ENCODE results near the gene ZBTB44.
"Not testable (repeated sequence)": the region's sequence is repeated elsewhere in the genome, so short reads cannot be mapped to it uniquely, and the experiment has no call there.

The ZBTB44 gene

DNA sequence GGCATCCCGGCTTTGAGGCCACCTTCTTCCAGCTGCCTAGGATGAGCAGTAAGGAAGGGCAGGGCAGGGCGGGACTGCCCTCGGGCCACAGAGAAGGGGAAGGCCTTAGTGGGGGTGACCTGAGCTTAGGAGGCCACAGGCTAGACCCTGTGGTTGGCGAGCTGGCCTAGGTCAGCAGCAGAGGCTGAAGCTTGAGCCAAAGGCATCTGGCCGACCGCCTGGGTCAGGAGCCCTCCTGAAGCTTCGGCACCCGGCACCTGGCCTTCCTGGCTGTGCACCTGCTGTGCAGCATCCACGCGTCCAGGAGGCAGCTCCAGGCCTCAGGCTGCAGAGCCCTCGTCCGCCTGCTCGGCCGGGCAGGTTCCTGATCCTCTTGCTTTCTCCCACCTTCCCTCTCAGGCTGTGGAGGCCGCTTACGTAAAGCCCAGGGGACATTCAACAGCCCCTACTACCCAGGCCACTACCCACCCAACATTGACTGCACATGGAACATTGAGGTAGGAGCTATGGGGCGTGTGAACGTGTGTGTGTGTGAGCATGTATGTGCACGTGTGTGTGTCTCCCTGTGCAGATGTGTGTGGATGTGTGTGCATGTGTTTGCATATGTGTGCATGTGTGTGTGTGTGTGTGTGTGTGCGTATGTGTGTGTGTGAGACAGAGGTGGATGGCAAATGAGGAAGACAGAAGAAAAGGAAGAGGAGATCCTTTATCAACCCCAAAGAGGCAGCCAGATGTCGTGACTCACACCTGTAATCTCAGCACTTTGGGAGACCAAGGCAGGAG, 120.3 kb downstream of the ZBTB44 start:
- DNase-seq: no peak

DNA sequence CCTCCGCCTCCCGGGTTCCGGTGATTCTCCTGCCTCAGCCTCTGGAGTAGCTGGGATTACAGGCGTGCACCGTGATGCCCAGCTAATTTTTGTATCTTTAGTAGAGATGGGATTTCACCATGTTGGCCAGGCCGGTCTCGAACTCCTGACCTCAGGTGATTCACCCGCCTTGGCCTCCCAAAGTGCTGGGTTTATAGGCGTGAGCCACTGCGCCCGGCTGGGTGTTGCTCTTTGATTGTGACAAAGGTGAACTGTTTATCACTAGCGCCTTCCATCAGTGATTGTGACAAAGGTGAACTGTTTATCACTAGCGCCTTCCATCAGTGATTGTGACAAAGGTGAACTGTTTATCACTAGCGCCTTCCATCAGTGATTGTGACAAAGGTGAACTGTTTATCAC, 121.2 kb downstream of the ZBTB44 start:
- DNase-seq: not testable (repeated sequence)

GRCh38 chr11:130192845-130193267, 121.9 kb downstream of the ZBTB44 start:
- DNase-seq: no peak

GRCh38 chr11:130191896-130192295, 122.8 kb downstream of the ZBTB44 start:
- DNase-seq: no peak

GRCh38 chr11:130190371-130190881, 124.3 kb downstream of the ZBTB44 start:
- DNase-seq: no peak

- no peak for DNase-seq
Observed at GRCh38 chr11:130189492-130190210, 125.1 kb downstream of the ZBTB44 start.

DNA sequence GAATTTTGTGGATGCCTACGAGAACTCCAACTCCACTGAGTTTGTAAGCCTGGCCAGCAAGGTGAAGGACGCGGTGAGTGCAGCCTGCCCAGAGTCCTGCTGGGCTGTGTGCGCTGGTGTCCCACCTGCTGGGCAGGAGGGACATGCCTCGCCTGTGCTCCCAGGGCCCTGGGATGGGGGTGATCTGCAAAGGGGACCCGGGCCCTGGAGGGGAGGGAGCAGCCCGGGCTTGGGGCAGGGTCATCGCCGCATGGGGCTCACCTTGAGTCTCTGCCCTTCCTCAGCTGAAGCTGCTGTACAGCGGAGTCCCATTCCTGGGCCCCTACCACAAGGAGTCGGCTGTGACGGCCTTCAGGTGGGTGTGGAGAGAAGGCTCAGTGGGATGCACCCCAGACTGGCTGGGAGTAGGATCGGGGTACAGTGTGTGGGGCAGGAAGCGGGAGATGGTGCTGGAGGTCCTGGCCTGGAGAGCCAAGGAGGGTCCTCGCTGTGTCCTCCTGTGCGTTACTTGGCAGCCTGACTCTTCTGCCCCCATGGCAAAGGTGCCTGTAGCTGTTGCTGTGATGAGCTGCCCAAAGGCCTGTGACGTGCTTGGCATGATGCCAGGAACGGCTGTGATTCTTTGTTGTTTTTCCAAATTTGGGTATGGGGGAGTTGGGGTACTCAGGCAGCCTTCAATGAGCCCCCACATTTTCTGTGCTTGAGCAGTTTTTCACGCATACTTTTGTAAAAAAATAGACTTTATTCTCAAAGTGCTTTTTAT, 126.0 kb downstream of the ZBTB44 start:
- DNase-seq: no peak

DNA sequence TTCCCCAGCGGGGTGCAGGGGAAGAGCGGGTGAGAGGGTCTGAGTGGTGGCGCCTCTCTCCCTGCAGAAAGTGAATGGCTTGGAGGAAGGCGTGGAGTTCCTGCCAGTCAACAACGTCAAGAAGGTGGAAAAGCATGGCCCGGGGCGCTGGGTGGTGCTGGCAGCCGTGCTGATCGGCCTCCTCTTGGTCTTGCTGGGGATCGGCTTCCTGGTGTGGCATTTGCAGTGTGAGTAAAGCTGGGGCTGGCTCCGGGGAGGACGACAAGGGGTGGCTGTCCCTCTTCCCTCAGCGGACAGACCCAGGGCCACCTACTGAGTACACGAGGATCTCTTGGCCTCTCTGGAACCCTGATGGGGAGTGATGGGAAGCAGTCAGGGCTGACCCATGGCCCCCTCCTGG, 126.7 kb downstream of the ZBTB44 start:
- no peak for DNase-seq

DNA sequence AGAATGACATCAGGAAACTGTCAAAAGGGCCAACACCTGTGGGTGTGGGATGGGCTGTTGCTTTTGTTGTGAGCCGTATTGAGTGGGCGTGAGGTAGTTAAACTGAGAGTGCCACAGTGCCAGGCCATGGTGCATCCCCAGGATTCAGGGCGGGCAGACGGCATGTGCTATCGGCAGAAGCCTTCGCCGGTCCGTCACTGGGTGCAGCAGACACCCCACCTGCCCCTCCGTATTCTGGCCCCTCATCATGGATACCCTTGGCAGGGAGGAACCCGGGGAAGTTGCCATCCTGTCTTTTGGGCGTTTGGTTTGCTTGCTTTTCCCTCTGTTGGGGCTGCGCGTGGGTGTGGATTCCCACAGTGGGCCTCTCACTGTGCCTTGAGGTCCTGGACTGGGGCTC, 127.6 kb downstream of the ZBTB44 start:
- no peak for DNase-seq

DNA sequence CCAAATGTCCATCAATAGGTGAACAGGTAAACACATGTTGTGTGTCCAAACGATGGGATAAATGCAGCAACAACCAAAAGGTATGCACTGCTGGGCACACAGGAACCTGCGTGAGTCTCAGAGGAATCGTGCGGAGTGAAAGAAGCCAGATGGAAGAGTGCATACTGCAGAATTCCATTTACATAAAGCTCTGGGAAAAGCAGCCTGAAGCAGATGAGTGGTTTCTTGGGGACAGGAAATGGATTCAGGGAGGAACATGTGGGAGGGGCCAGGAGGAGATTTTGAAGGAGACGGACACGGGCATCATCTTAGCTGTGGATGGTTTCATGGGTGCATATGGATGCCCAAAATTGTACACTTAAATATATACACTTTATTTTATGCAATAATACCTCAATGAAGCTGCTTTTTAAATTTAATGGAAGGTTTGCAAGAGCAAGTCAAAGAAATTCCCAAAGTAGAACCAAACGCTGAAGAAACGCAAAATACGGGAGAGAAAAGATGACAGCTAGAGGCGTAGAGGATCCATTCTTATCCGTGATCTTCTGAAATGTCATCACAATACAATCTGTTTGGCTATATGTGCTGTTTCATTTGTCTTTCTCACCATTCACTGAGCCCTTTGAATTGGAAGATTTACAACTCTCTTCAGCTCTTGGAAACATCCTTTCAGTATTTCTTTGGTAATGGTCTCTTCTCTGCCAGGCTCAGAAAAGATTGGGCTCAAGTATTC, 130.7 kb downstream of the ZBTB44 start:
- DNase-seq: no peak

DNA sequence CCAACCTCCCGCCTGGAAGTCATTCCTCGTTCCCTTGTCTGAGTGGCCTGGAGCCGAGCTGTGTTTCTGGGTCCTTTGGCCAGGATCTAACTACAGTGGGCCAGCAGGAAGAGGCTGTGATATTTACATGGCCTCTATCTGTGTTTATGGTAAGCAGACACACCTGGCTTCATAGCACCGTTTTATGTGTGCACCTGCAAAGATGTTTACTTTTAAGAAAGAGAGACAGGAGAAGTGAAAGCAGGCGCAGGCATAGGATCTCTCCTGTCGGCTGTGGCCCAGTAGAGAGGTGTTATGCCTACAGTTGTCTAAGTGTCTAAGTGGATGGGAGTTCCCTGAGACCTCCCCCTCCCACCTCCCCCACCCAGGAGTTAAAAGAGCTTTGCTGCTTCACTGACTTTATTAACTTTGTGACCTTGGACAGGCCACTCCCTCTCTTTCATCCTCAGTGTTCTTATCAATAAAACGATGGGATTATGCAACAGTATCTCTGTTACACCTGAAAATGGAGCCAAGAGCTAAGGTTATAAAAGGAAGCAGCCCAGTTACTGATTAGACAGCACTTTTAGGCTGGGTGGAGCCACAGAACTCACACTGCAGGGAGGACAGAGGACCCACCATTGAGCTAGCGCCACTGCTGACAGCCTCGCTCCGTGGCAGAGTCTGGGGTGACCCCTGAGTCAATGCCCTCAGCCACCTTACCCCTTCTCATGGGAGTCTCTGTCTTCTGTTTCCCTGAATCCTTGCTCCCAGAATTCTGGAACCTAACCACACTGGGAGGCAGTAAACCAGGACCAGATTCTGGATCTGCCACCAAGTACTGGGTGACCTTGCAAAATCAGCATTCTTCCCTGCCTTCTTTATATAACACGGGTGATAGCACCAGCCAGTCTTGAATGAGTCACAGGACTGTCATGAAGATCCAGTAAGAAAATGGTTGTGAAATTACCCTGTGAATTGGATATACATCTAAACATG, 133.1 kb downstream of the ZBTB44 start:
- DNase-seq: no peak

DNA sequence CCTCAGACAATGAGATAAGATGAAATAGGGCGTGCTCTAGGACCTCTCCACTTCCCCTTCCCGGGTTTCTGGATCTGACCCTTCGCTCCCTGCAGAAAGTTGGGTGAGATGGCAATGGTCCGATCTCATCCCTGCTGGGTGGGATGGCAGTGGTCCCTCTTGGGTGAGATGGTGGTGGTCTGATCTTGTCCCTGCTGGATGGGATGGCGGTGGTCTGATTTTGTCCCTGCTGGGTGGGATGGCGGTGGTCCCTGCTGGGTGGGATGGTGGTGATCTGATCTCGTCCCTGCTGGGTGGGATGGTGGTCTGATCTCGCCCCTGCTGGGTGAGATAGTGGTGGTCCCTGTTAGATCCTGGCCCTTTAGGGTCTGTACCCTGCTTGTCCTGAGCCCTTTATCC, 133.8 kb downstream of the ZBTB44 start:
- no peak for DNase-seq

DNA sequence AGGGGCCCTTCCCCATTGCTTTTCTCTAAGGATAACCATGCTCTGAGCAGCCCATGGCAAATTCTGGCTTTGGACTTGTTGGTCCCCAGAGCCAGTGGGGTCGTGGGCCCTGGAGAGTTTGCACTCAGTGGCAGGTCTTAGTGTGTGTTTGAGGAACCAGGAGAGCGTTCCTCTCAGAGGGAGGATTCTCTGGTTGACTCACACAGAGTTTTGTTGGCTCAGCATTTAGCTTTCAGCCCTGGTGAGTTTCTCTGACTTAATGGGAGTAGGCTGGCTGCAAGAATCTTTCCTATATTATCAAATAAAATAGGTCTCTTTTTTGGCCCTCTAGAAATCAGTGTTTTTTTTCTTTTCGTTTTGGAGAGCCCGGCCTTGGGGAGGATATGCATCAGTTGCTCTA, 134.2 kb downstream of the ZBTB44 start:
- DNase-seq: no peak

DNA sequence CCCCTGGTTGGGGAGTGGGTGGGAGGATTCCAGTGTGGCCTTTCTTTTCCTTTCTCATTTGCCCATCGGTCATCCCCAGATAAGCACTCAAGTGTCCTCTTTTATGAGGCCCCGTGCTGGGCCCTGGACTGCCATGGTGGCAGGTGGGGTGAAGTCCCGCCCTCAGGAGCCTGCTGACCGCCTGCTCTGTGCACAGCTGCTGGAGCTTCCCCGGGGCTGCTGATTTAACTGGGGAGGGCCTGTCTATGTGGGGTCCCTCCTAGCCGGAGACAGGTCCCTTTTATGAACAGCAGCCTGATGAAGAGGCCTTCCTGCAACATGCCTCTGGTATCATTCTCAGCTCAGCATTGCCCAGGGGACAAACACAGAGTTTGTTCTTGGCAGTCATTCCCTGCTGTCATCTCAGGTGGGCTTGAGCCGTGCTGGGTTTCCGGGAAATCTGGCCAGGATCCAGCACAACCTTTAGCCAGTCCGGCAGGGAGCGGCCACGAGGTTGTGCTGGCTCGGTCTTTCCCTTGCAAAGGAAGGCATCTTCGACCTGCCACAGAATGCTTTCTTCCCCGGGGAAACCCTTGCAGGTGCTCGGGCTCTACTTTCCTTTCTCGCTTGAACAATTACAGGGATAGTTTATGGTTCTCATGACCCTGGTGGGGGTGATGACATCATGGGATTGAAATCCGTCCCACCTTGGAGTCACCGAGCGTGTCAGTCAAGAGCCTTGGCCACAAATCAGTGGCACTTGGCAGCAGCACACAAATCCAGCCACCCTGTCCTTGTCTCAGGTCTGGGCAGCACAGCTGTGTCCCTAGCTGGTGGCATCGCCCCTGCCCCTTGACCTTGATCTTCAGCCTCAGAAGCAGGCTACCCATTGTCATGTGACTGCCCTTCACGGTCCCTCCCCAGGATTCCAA, 135.1 kb downstream of the ZBTB44 start:
- no peak for DNase-seq

DNA sequence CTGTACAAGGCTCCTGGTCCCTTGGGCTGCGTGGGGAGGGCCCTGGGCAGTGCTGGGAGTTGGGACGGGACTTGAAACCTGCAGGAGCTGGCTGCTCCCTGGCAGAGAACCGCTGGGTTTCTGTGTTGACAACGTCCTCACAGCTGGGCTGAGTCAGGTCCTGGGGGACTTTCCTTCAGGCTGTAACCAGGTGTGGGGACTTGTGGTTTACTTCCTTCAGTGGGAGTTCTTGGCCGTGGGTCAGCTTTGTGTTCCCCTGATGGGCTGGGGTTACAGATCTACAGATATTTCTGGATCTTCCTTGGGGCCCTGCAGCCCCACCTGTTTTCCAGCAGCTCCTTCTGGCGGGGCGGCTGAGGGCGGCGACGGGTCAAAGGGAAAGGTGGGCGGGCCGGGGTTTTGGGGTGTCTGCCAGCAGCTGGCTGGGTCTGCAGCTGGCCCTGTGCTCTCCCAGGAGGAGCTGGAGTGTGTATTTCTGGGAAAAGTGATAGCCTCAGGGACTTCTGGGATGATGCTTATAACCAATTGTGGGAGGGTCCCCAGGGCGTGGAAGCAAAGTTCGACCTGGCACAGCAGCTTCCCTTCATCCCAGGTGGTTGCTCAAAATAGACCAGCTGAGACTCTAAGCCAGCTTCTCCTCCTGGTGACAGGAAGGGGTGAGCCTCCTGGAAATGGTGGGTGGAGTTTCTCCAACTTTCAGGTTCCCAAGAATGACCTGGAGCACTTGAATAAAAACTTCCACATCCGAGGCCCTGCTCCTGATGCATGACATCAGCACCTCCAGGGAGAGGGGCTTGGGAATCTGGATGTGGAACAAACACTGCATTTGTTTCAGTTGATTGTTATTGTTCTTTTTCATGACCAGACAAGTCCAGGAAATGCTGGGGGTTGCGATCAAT, 136.0 kb downstream of the ZBTB44 start:
- no peak for DNase-seq

GRCh38 chr11:130177782-130178181, 136.9 kb downstream of the ZBTB44 start:
- no peak for DNase-seq
